Endodermal cell (in vitro differentiated cells): ENCODE measurements around the gene SPATA2. TPM values are rescaled to one million over a fixed set of nuclear protein-coding genes. Genes with fewer than 3 reads are reported as not detected.

Experiments
- DNase-seq: peaks from one replicate; pipeline ENCODE4 v3.0.0-alpha.2; 2017
- H3K27ac ChIP-seq: 2 replicates; pipeline ENCODE4 v1.5.1; 2013; ENCODE audit warnings: mild to moderate bottlenecking, low read depth, low read length, moderate library complexity
- H3K27me3 ChIP-seq: 2 replicates; pipeline ENCODE4 v1.6.1; 2013; ENCODE audit warnings: mild to moderate bottlenecking, low read length, moderate library complexity; ENCODE audit not compliant: insufficient read depth, control insufficient read depth, poor library complexity, severe bottlenecking
- H3K36me3 ChIP-seq: 2 replicates; pipeline ENCODE4 v1.7.0; 2013; ENCODE audit warnings: mild to moderate bottlenecking, low read length, moderate library complexity; ENCODE audit not compliant: control insufficient read depth, insufficient read depth
- H3K4me1 ChIP-seq: one replicate; pipeline ENCODE4 v1.7.0; 2013; ENCODE audit warnings: low read length; ENCODE audit not compliant: control insufficient read depth, insufficient read depth
- H3K4me3 ChIP-seq: 2 replicates; pipeline ENCODE4 v1.5.1; 2013; ENCODE audit warnings: mild to moderate bottlenecking, low read length, moderate library complexity
- H3K9ac ChIP-seq: 2 replicates; pipeline ENCODE4 v1.6.1; 2013; ENCODE audit warnings: mild to moderate bottlenecking, low read length, moderate library complexity; ENCODE audit not compliant: poor library complexity, severe bottlenecking; ENCODE audit errors: extremely low read depth
- H3K9me3 ChIP-seq: 2 replicates; pipeline ENCODE4 v1.6.1; 2013; ENCODE audit warnings: mild to moderate bottlenecking, low read length, moderate library complexity; ENCODE audit not compliant: control insufficient read depth
- H3K27ac Mint-ChIP-seq: 2 replicates; pipeline ENCODE4 v1.8.0; 2020; ENCODE audit warnings: mixed read lengths
- H3K27me3 Mint-ChIP-seq: 2 replicates; pipeline ENCODE4 v1.8.0; 2021; ENCODE audit warnings: mild to moderate bottlenecking, mixed read lengths; ENCODE audit not compliant: insufficient read depth
- H3K36me3 Mint-ChIP-seq: 2 replicates; pipeline ENCODE4 v1.8.0; 2020; ENCODE audit warnings: low read depth, mixed read lengths
- H3K4me1 Mint-ChIP-seq: 2 replicates; pipeline ENCODE4 v1.8.0; 2020; ENCODE audit warnings: mixed read lengths
- H3K4me3 Mint-ChIP-seq: 2 replicates; pipeline ENCODE4 v1.8.0; 2020; ENCODE audit warnings: mild to moderate bottlenecking, moderate library complexity, mixed read lengths
- H3K9me3 Mint-ChIP-seq: 2 replicates; pipeline ENCODE4 v1.8.0; 2020; ENCODE audit warnings: mild to moderate bottlenecking, mixed read lengths
- CTCF ChIP-seq: fragments of 200-600 bp; sonication (generic); conservative IDR thresholded peaks from 2 replicates; pipeline ENCODE4 v1.5.0; 2021; ENCODE audit warnings: antibody characterized with exemption, mild to moderate bottlenecking
- WGBS, 2 experiments: methylation state at CpG; one replicate each; pipeline versions ENCODE4 v1.1.5 to v1.1.7; 2013; ENCODE audit warnings: missing lambda C conversion rate in 2 of 2, mixed read lengths in 1 of 2; ENCODE audit not compliant: insufficient coverage in 1 of 2, insufficient read length in 1 of 2; 5-methylcytosine and 5-hydroxymethylcytosine counted together
- total RNA-seq, 2 donors: library from RNA; stranded (reverse); fragmentation: NEBNext Ultra II Directional in 1 of 2; extraction: Animal tissue kit (Norgen Biotek cat#: 25700) in 1 of 2; gene quantifications; 2 replicates in 1 of 2; 3 replicates in 1 of 2; pipeline ENCODE4 v1.2.1, GENCODE V29; 2021

The SPATA2 gene
- total RNA-seq, 2 donors from 2014 or later = 8.6 to 10.4 TPM

DNA sequence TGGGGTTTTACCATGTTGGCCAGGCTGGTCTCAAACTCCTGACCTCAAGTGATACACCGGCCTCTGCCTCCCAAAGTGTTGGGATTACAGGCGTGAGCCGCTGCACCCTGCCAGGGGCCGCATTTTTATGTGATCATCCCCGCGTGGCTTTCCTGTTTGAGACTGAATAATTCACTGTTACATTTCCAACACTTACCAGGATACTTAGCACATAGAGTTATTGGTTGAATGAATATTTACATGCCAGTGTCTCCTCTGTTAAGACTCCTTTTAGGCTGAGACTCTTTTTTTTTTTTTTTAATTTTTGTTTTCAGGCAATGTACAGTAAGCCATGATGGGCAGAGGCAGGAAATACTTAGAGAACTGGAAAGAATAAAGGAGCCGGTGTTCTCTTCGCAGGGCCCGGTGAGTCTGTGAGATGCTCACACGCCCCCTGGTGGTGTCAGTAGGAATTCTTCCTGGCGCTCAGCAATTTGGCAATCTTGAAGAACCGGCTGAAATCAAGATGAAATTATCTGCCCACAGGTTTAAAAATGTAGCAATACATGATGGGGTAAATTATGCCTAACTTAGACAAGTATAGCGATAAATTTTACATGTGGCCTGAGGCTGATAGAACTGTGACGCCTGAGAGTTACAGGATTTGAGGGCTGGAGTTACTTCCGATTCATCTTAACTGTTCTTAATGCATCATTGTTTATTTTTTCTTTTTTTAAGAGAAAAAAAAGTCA, 13.2 kb upstream of the SPATA2 start:
- H3K9me3 ChIP-seq = no peaks in the 10 kb centered on the region
- peak; percentile 93 for DNase-seq
- Mint-ChIP-seq H3K4me1 (peaks cover 1% of the 10 kb centered on the region), H3K36me3 (no peaks in the 10 kb centered on the region), H3K4me3 (no peak overlapping the region), H3K27ac (no peak overlapping the region), H3K9me3 (no peaks in the 10 kb centered on the region), H3K27me3 (no peaks in the 10 kb centered on the region)
- TF ChIP-seq CTCF = peak; percentile 95
- WGBS, 2 experiments = 29 to 30% methylated on average over 7 to 14 of the region's 15 CpGs
- no peak overlapping the region for H3K4me3 ChIP-seq
- no peaks in the 10 kb centered on the region for H3K4me1 ChIP-seq
- no peaks in the 10 kb centered on the region for H3K27me3 ChIP-seq
- H3K9ac ChIP-seq = no peak overlapping the region
- H3K36me3 ChIP-seq = no peaks in the 10 kb centered on the region
- no peak overlapping the region for H3K27ac ChIP-seq

- Mint-ChIP-seq H3K27ac (no peak overlapping the region), H3K4me3 (no peak overlapping the region), H3K4me1 (peaks cover 1% of the 10 kb centered on the region), H3K36me3 (no peaks in the 10 kb centered on the region), H3K27me3 (peaks cover 5% of the 10 kb centered on the region), H3K9me3 (peaks cover 5% of the 10 kb centered on the region)
- TF ChIP-seq CTCF = no peak
- no peak overlapping the region for H3K4me3 ChIP-seq
- no peaks in the 10 kb centered on the region for H3K4me1 ChIP-seq
- DNase-seq = no peak
- no peak overlapping the region for H3K27ac ChIP-seq
- WGBS, 2 experiments = 92 to 100% methylated on average over 1 to 2 of the region's 2 CpGs
- H3K27me3 ChIP-seq = no peaks in the 10 kb centered on the region
- no peaks in the 10 kb centered on the region for H3K9me3 ChIP-seq
- H3K36me3 ChIP-seq = no peaks in the 10 kb centered on the region
- no peak overlapping the region for H3K9ac ChIP-seq
Measured at GRCh38 chr20:49925901-49926454, 10.6 kb upstream of the SPATA2 start.

DNA sequence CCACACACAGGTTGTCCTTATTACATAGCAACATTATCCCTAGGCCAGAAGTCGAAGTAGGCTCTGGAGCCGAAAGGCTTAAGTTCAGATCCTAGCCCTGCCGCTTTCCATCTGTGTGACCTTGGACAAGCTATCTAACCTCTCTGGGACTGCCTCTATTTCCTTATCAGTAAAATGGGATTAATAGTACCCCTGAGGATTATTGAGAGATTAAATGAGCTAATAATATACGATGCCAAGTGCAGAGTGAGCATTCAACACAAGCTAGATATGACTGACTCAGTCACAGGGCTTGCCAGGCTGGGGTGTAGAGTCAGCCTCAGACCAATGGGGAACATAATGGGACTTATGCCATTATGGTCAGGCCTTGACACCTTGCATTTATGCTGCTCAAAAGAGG, 8.9 kb upstream of the SPATA2 start:
- H3K4me3 ChIP-seq = no peak overlapping the region
- Mint-ChIP-seq H3K27ac (no peak overlapping the region), H3K4me3 (no peak overlapping the region), H3K9me3 (peaks cover 9% of the 10 kb centered on the region), H3K27me3 (peaks cover 5% of the 10 kb centered on the region), H3K4me1 (peaks cover 1% of the 10 kb centered on the region), H3K36me3 (no peaks in the 10 kb centered on the region)
- no peak for TF ChIP-seq CTCF
- no peaks in the 10 kb centered on the region for H3K27me3 ChIP-seq
- no peak overlapping the region for H3K9ac ChIP-seq
- DNase-seq = no peak
- no peaks in the 10 kb centered on the region for H3K4me1 ChIP-seq
- H3K9me3 ChIP-seq = no peaks in the 10 kb centered on the region
- no peak overlapping the region for H3K27ac ChIP-seq
- H3K36me3 ChIP-seq = no peaks in the 10 kb centered on the region
- 96 to 100% methylated on average over 2 to 4 of the region's 4 CpGs for WGBS, 2 experiments
